Activated B cell treated with CpG ODN at 0.5 μM for 24 hours (primary cell): Measurements from ENCODE around the gene NEURL3. TPM values are rescaled to one million over a fixed set of nuclear protein-coding genes. Genes with fewer than 3 reads are reported as not detected.
"Not testable (repeated sequence)": the region's sequence is repeated elsewhere in the genome, so short reads cannot be mapped to it uniquely, and the experiment has no call there.

Experiments used
- ATAC-seq: fragments of 200-7000 bp; cut with Tn5 transposase; one replicate; pipeline ENCODE4 v1.10.0; 2021; ENCODE audit warnings: low read depth, mild to moderate bottlenecking, moderate library complexity
- CTCF ChIA-PET: fragments of 350-600 bp; sonication (Branson Sonifier 250); formaldehyde crosslinking; loops from one replicate; lab custom pipeline; 2021; ENCODE audit warnings: antibody characterized with exemption; lab: Charles Lee
- POLR2A ChIA-PET: fragments of 350-600 bp; sonication (Branson Sonifier 250); formaldehyde crosslinking; loops from one replicate; lab custom pipeline; 2021; ENCODE audit warnings: antibody characterized with exemption; lab: Charles Lee
- DNase-seq: peaks from one replicate; pipeline ENCODE4 v3.0.0; 2022
- H3K27ac Mint-ChIP-seq: one replicate; pipeline ENCODE4 v1.8.0; 2020; ENCODE audit warnings: mixed read lengths
- H3K27me3 Mint-ChIP-seq: one replicate; pipeline ENCODE4 v1.8.0; 2021; ENCODE audit warnings: mixed read lengths
- H3K36me3 Mint-ChIP-seq: one replicate; pipeline ENCODE4 v1.8.0; 2021; ENCODE audit warnings: low read depth, mixed read lengths
- H3K4me1 Mint-ChIP-seq: one replicate; pipeline ENCODE4 v1.8.0; 2021; ENCODE audit warnings: mixed read lengths
- H3K4me3 Mint-ChIP-seq: one replicate; pipeline ENCODE4 v1.8.0; 2020; ENCODE audit warnings: mild to moderate bottlenecking, mixed read lengths
- H3K9me3 Mint-ChIP-seq: one replicate; pipeline ENCODE4 v1.8.0; 2020; ENCODE audit warnings: mixed read lengths
- CTCF ChIP-seq: fragments of 200-600 bp; IDR thresholded peaks from one replicate; pipeline ENCODE4 v1.8.0; 2022; ENCODE audit warnings: antibody characterized with exemption, mild to moderate bottlenecking
- intact Hi-C: fragments of 100-400 bp; cut with micrococcal nuclease; formaldehyde crosslinking; loops from one replicate; pipeline ENCODE4 v1.15.1; 2024
- total RNA-seq: library from RNA; stranded (reverse); gene quantifications from 2 replicates; pipeline ENCODE4 v1.2.3, GENCODE V29; 2022

The NEURL3 gene, protein sequence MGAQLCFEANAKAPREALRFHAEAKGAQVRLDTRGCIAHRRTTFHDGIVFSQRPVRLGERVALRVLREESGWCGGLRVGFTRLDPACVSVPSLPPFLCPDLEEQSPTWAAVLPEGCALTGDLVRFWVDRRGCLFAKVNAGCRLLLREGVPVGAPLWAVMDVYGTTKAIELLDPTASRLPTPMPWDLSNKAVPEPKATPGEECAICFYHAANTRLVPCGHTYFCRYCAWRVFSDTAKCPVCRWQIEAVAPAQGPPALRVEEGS
- total RNA-seq: not detected in 2 replicates

- ChIA-PET POLR2A (no interaction called here), CTCF (interaction anchor here (0.9 to 2.8 kb wide), 6 partner anchors 21 to 482 kb away, joined by 3 to 12 read pairs (median 4); no protein-coding TSS in a partner anchor)
- intact Hi-C loops: loop anchor here (10.0 kb wide), 1 partner anchor 481 kb away; no protein-coding TSS in a partner anchor
- H3K36me3 Mint-ChIP-seq: no peaks in the 10 kb centered on the region
- DNase-seq (no peak), ATAC-seq (no peak)
- no peaks in the 10 kb centered on the region for H3K9me3 Mint-ChIP-seq
- H3K4me1 Mint-ChIP-seq: peaks cover 43% of the 10 kb centered on the region
- no peak for TF ChIP-seq CTCF
- H3K27me3 Mint-ChIP-seq: peaks cover 7% of the 10 kb centered on the region
- no peak within 1 kb of the TSS for H3K27ac Mint-ChIP-seq
- no peak within 1 kb of the TSS for H3K4me3 Mint-ChIP-seq
Observed at GRCh38 chr2:96505231-96505889, at the start of gene NEURL3. TSS of gene NEURL3 (minus strand) at chr2:96505357. CDS start at chr2:96505286, 71 bp downstream.

GRCh38 chr2:96554293-96555145 lies 49.4 kb upstream of the NEURL3 start:
- Mint-ChIP-seq H3K4me3 (no peak overlapping the region), H3K36me3 (peaks cover 21% of the 10 kb centered on the region), H3K9me3 (no peaks in the 10 kb centered on the region), H3K27me3 (no peaks in the 10 kb centered on the region), H3K27ac (no peak overlapping the region), H3K4me1 (peaks cover 17% of the 10 kb centered on the region)
- intact Hi-C loops: loop anchor here (1.0 kb wide), 5 partner anchors 16 to 147 kb away; no protein-coding TSS in a partner anchor
- DNase-seq (peak; percentile 67), ATAC-seq (peak; percentile 85)
- CTCF ChIA-PET: interaction anchor here (0.8 to 3.7 kb wide), 18 partner anchors 10 to 562 kb away, joined by 3 to 42 read pairs (median 4); partner anchors contain the start of genes ARID5A and SNRNP200
- TF ChIP-seq CTCF: peak; percentile 74
- POLR2A ChIA-PET: interaction anchor here (0.7 to 2.9 kb wide), 13 partner anchors 10 to 346 kb away, joined by 3 to 42 read pairs (median 4); partner anchors contain the start of genes ARID5A, ITPRIPL1 and STARD7

GRCh38 chr2:96553957-96554292 lies 48.8 kb upstream of the NEURL3 start:
- POLR2A ChIA-PET: interaction anchor here (0.5 to 2.9 kb wide), 14 partner anchors 10 to 346 kb away, joined by 3 to 42 read pairs (median 4); partner anchors contain the start of genes ARID5A, ITPRIPL1 and STARD7
- not testable (repeated sequence) for DNase-seq, ATAC-seq, H3K9me3 Mint-ChIP-seq, H3K27me3 Mint-ChIP-seq, H3K4me3 Mint-ChIP-seq
- CTCF ChIA-PET: interaction anchor here (0.8 to 3.7 kb wide), 18 partner anchors 9 to 561 kb away, joined by 3 to 42 read pairs (median 4); partner anchors contain the start of genes ARID5A and SNRNP200
- Mint-ChIP-seq H3K4me1 (peaks cover 17% of the 10 kb centered on the region), H3K36me3 (peaks cover 22% of the 10 kb centered on the region), H3K27ac (peak overlapping the region; percentile 4)
- intact Hi-C loops: loop anchor here (1.0 kb wide), 5 partner anchors 16 to 147 kb away; no protein-coding TSS in a partner anchor

DNA sequence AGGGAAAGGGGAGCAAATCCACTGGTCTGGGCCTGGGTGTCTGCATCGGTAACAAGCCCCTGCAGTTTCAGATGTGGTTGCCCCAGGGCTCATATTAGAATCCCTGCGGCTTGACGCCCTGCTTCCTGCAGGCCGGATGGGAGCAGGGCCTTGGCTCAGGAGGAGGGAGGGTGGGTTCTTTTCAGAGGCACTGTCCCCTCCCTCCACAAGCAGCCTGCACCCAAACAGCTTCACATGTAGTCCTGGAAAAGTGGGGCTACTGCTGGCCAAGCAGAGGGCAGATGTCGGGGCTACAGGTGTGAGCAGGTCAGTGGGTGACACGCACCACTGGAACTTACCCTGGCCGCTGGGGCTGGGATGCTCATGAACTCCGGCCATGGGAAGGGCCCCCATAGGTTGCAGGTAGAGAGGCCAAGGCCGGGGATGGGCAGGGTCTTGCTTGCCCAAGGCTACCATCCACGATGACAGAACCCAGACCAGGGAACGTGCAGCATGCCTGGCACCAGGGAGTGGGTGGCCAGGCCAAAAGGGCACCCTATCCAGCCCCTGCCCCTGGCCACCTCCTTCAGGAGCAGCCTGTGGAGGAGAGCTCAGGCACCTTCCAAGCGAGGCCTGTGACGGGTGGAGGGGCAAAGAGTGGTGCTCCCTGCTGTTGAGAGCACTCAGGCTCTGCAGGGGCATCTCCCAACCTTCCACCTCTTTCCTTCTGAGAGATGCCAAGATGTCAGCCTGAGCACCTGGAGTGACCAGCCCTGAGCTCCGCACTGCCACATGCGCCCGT lies 48.2 kb upstream of the NEURL3 start:
- no peak for ATAC-seq
- CTCF ChIA-PET: interaction anchor here (0.8 to 3.7 kb wide), 15 partner anchors 9 to 378 kb away, joined by 3 to 42 read pairs (median 5); partner anchors contain the start of gene ARID5A

More for the DNA sequence above, 48.2 kb upstream of the NEURL3 start:
- H3K4me3 Mint-ChIP-seq: no peak overlapping the region
- POLR2A ChIA-PET: interaction anchor here (0.5 to 2.9 kb wide), 10 partner anchors 9 to 345 kb away, joined by 3 to 42 read pairs (median 4); partner anchors contain the start of genes ARID5A, ITPRIPL1 and STARD7
- no peaks in the 10 kb centered on the region for H3K27me3 Mint-ChIP-seq
- H3K27ac Mint-ChIP-seq: peak overlapping the region; percentile 4
- H3K36me3 Mint-ChIP-seq: peaks cover 27% of the 10 kb centered on the region
- TF ChIP-seq CTCF: no peak
- peaks cover 17% of the 10 kb centered on the region for H3K4me1 Mint-ChIP-seq
- no peaks in the 10 kb centered on the region for H3K9me3 Mint-ChIP-seq
- intact Hi-C loops: no loop called here
- DNase-seq: no peak
